Fibroblast of lung (primary cell): ENCODE results near the gene ERF.

ENCODE experiments used
- EZH2 ChIP-seq: IDR thresholded peaks from 2 replicates; pipeline ENCODE4 v1.5.1; 2012; ENCODE audit warnings: low read length, control low read depth, mild to moderate bottlenecking; ENCODE audit errors: missing control alignments
- TF ChIP-seq, protein P1 (sequence below), 2 donors: IDR thresholded peaks in 1 of 2; conservative IDR thresholded peaks in 1 of 2; 1 replicate in 1 of 2; 2 replicates in 1 of 2; pipeline ENCODE4 v1.5.1; 2011 to 2012; ENCODE audit warnings: low read length in 2 of 2, control low read depth in 1 of 2, inconsistent platforms in 1 of 2, low read depth in 1 of 2, mild to moderate bottlenecking in 1 of 2

DNA sequence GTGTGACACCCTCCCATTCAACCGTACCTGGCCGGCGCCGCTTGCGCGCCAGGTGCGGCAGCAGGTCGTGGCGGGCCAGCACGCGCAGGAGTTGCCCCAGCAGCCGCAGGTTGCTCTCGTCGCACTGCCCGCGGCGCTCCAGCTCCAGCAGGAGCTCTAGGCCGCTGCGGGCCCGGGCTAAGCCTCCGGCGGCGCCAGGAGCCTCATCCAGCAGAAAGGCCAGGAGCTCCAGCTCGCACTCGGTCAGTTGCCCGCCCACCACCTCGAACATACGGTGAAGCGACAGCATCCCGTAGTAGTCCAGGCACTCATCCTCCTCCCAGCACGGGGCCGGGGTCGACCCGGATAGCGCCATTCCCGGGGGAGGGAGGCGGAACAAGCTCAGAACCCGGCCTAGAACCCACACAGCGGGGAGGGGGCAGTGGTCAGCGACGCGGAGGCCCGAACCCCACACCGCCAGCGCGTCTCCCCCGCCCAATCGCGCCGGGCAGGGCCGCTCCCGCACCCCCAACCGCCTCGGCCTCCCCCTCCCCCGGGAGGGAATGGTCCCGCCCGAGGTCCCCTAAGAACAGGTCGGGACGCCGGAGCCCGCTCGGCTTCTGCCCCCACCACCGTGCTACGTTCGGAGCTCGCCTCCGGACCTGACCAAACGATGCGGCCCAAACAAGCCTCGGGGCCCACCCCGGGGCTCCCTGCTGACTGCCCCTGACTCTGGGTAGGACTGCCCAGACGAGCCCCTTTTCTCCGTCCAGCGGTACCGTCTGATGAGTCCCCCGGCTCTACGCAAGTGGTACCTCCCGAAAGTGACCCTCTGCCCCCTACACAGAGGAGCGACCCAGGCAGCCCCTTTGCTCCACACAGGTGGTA, 38.0 kb downstream of the ERF start:
- TF ChIP-seq, protein P1, sequence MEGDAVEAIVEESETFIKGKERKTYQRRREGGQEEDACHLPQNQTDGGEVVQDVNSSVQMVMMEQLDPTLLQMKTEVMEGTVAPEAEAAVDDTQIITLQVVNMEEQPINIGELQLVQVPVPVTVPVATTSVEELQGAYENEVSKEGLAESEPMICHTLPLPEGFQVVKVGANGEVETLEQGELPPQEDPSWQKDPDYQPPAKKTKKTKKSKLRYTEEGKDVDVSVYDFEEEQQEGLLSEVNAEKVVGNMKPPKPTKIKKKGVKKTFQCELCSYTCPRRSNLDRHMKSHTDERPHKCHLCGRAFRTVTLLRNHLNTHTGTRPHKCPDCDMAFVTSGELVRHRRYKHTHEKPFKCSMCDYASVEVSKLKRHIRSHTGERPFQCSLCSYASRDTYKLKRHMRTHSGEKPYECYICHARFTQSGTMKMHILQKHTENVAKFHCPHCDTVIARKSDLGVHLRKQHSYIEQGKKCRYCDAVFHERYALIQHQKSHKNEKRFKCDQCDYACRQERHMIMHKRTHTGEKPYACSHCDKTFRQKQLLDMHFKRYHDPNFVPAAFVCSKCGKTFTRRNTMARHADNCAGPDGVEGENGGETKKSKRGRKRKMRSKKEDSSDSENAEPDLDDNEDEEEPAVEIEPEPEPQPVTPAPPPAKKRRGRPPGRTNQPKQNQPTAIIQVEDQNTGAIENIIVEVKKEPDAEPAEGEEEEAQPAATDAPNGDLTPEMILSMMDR (conservative IDR thresholded peaks at IDR 0.05 in 1 of 2, IDR thresholded peaks at IDR 0.05 in 1 of 2; ENCODE audit: low read depth in 1 of 2, low read length in 2 of 2): no peak
- no peak for TF ChIP-seq EZH2
